Activated effector memory CD4-positive, alpha-beta T cell treated with Interleukin-2 at 50 U/mL for 16 hours (primary cell): Measurements from ENCODE around the gene ASTN2.

ENCODE experiments used
- DNase-seq: peaks from one replicate; pipeline ENCODE4 v3.0.0-alpha.2; 2020

The ASTN2 gene

DNA sequence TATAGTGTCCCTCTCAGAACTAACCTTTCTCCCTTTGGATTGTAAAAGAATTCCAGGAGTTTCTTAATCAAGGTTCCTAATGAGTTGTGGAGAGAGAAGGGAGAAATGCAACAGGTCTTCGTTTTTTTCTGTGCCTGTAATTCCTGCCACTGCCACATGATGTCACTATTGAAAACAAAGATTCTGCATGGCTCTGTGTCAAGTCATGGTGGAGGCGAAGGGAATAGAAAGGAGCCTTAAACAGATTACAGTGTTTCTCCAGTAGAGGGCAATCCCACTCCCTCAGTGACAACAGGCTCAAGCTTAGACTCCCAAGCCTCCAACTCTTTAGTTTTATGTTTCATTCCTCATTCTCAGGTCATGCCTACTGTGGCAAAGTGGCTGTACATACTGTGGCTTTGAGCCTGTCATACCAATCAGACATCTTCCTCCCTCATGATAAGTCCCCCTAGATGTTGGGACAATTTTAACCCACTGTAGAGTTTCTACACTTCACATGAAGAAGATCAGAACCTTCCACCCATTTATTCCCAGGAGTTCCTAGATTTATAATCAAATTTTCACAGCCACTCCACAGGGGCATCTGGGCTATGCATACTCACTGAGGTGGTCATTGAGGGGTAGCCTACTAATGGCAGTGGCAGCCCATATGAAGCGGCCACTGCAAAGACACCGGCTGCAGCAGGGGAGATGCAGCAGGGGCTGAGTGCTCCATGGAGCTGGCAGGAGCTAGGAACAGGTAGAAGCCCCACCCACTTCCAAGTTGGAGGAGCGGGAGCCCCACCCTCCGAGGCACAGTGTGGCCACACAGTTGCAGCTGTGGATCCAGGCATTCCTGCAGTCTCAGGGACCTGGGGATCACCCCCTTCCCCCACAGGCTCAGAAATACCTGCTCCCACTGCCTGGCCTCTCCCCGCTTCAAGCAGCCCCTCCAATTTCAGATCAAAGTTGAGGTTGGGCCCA is 825.2 kb downstream of the ASTN2 start:
- DNase-seq = no peak

- DNase-seq = no peak
Measured at GRCh38 chr9:116587919-116588318, 826.9 kb downstream of the ASTN2 start.

DNA sequence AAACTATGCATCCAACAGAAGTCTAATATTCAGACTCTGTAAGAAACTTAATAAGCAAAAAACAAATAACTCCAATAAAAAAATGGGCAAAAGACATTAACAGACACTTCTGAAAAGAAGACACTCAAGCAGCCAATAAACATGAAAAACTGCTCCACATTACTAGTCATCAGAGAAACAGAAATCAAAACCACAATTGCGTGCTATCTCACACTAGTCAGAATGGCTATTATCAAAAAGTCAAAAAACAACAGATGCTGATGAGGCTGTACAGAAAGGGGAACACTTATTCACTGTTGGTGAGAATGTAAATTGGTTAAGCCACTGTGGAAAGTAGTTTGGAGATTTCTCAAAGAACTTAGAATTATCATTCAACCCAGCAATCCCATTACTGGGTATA is 829.0 kb downstream of the ASTN2 start:
- no peak for DNase-seq

GRCh38 chr9:116585204-116585603 is 829.7 kb downstream of the ASTN2 start:
- DNase-seq = no peak

GRCh38 chr9:116580853-116581252 is 834.0 kb downstream of the ASTN2 start:
- no peak for DNase-seq

DNA sequence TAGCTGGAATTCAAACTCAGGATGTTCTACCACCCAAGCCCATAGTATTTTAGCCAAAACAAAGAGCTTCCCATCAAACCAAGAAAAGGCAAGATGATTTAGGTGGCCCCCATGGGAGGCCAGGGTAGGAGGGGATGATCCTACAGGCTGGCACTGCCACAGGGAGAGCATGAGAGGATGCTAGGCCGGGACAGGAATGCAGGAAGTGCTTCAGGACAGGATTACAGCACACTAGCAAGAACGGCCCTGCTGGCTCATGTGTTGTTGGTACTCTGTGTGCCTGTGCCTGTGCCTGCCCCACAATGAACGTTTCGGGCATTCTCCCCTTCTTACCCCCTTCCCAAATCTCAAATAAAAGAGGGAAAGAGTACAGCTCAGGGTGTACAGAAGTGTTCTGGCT is 838.5 kb downstream of the ASTN2 start:
- no peak for DNase-seq

DNA sequence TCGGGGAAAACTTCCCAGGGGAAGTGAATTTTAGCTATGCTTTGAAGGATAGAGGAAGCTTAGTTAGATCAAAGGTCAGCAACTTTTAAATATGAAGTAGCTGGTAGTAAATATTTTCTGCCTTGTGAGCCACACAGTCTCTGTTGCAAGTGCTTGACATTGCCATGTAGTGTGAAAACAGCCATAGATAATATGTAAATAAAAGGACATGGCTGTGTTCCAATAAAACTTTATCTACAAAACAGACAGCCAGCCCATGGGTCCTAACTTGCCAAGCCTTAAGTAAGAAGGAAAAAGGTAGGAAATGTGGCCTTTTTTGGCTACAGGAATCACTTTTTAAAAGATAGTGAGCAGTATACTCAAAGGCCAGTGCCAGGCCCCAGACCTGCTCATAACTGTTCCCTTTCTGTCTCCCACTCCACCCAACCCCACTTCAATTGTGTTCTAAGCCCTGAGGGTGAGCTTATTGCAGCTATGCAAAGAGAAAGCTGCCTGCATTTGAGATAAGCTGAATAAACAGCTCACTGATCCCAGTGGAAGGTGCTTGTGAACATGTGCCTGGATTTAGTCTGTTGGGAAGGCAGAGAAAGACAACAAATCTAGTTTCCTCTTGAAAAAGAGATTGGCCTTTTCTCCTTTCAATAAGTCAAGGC is 840.7 kb downstream of the ASTN2 start:
- DNase-seq = no peak

GRCh38 chr9:116572095-116572748 is 842.6 kb downstream of the ASTN2 start:
- no peak for DNase-seq

GRCh38 chr9:116569111-116569510 is 845.7 kb downstream of the ASTN2 start:
- DNase-seq = no peak

- no peak for DNase-seq
Measured at GRCh38 chr9:116566677-116567488, 848.0 kb downstream of the ASTN2 start.

DNA sequence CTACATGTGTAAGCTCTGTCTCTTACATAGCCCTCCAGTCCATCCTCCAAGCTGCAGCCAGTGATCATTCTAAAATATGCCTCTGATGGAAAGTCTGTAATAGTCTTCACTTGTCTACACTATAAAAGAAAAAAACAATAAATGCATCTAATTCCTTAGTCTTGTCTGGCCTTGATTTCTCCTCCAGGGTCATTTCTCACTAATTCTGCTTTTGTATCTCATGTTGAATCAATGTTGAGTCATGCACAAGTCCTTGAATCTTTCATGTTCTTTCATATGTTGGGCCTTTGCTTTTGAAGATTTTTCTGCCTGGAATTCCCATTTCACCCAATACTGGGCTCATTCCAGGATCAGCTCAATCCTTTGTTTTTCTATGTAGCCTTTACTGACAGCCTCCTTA is 848.9 kb downstream of the ASTN2 start:
- no peak for DNase-seq

DNA sequence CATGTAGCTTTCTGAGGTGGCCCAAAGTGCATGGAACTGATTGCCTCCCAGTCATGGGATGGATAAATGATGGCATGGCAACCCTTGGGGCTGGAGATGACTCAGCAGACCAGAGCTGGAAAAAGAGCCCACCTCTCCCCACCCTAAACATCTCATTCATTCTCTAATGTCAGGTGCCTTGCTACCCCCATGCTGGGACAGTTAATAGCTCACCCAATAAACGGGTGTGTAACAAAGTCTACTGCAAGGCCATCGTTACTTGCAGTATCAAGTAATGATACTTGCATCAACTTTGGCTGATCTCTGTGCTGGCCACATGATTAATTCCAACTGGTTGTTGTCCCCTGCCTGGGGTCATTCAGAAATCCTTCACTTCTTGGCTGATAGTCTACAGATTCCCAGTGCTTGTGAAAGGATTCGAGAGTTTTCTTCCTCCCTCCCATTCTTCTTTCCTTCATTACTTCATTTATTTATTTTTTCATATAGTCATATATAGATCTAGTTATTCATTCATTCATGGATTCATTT is 850.5 kb downstream of the ASTN2 start:
- no peak for DNase-seq

- no peak for DNase-seq
Measured at GRCh38 chr9:116558818-116559540, 855.9 kb downstream of the ASTN2 start.

DNA sequence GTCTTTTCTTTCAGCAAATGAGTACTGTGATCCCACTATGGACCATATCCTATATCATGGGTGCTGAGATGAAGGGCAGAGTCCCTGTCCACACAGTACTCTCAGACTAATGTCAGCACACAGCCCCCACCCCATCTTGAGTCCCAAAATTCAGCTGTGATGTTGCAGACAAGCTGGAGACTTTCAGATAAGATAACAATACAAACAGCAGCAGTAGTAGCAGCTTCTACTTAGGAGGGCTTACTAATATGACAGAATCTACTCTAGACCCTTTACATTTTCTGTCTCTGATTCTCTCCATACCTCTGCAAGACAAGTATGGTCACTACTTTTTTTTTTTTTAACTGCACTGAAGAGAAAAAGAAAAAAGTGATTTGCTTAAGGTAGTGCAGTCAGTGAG is 856.8 kb downstream of the ASTN2 start:
- DNase-seq = no peak

GRCh38 chr9:116555556-116556155 is 859.2 kb downstream of the ASTN2 start:
- no peak for DNase-seq

DNA sequence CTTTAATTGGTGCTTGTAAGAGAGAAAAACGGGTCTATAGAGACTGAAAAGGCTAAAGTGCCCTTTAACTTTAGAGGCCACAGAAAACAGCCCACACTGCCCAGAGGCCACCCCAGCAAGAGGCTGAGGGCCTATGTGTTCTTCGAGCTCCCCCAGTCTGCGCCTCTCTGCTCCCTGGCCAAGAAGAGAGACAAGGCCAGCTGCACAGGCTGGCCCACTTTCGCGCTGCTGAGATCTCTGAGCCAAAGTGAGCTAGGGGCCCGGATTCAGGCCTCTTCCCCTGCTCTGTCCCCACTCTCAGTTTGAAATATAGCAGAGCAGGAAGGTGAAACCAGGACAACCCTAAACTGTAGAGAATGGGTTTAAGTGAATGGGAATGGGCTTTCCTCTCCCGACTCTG is 859.7 kb downstream of the ASTN2 start:
- no peak for DNase-seq

- DNase-seq = no peak
Measured at GRCh38 chr9:116550696-116551436, 864.0 kb downstream of the ASTN2 start.

DNA sequence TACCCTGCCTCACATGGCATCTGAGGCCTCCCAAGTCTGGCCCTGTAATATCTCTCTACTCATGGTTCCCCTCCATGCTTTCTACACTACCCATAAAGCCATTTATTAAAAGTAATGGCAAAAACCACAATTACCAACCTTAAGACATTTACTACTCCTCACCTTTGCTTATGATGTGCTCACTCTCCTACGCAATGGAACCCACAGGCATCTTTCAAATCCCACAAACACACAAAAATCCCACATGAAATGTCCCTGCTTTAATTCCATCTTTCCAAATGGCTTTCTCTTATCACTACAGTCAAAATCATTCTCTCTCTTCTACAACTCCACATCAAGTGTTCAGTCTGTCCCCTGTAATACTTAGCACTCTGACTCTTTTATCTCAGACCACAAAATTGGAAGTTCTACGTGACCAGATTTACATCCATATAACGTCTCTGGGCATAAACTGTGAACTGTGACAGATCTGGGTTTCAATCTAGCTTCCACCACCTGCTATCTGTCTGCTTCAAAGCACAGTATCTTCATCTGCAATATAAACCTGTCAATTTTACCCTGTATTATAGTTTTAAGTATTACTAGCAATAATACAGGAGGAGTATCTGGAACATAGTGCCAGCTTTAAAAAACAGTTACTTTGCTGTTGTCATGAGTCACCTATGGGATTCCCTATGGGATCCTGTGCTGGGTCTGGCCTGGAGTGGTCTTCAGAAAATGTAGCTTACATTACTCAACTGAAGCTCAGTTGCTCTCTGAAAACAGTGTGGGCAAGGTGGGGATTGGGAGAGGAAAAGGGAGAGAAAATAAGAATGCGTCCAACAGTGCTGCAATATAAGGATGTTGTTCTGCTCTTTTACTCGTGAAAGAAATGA is 864.8 kb downstream of the ASTN2 start:
- no peak for DNase-seq

DNA sequence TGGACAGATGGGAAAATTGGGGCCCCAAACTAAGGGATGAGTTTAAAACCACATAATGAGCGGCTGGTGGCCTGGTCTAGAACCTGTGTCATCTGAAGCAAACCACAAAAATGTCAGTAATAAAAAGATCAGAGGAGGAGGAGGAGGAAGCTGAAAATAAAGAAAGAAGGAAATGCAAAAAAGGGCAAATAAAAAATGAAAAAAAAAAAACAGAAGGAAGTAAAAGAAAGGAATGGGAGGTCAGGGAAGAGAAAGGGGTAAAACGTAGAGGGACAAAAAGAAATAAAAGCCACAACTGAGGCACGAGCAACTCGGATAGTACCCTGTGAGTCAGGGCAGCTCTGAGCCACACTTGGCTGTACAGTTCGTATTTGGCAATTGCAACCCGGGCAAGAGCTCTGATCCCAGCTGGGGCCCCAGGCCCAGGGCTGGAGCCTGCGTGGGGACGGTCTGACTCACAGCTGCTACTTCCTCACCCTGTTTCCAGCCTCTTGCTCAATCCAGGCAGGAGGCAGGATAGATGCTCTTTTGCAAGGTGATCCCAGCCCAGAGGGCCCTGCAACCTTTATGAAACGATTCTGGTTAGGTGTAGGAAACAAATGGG is 865.7 kb downstream of the ASTN2 start:
- DNase-seq = no peak
